ENCODE results near the gene SLC22A5.

SLC22A5 gene

DNA sequence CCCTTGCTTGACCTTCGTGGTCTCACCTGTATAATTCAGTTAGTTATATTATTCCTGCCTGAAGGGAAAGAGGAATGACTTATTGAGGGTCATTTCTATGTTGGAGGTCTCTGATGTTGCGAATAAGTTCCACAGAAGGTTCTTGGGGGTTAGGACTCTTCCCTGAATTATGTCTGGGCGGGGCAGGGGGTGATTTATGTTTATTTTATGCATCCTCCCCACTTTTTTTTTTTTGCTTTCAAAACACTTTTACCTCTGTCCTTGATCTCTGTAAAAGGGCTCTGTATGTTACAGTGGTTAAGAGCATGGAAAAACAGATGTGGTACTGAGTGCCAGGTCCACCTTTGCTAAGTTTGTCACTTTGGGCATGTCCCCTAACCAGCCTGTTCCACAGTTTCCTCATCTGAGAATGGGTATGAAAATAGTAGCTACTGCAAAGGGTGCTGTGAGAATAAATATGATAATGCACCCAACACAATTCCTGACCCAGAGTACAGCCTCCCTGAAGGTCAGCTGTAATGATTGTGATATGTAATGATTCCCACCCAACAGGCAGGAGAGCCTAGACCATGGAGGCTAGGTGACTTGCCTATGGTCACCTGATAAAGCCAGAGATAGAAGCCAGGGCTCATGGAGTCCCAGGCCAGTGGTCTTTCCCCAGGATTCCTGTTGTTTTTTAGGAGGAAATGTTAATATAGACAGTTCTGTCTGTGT, 54.8 kb downstream of the SLC22A5 start:
- H4K91ac ChIP-seq (ENCODE audit: low read depth, low read length, poor library complexity) = no peak overlapping the region
- no peak overlapping the region for H3K14ac ChIP-seq (ENCODE audit: low read length)
- no peaks in the 10 kb centered on the region for H3K79me1 ChIP-seq (ENCODE audit: low read depth, low read length)
- no peak overlapping the region for H3K4me2 ChIP-seq (ENCODE audit: insufficient read depth, low read length, poor library complexity, severe bottlenecking)
- no peak overlapping the region for H2BK5ac ChIP-seq (ENCODE audit: low read length)
- no peak overlapping the region for H3K23ac ChIP-seq (ENCODE audit: low read depth, low read length, poor library complexity)
- H3K36me3 ChIP-seq (replicated peaks in 1 of 2; ENCODE audit: control insufficient read depth in 2 of 2, insufficient read depth in 2 of 2, low read length in 2 of 2) = no peaks in the 10 kb centered on the region
- H3K4me1 ChIP-seq (ENCODE audit: control insufficient read depth in 2 of 2, insufficient read depth in 1 of 2, low read depth in 1 of 2, low read length in 2 of 2) = peaks cover 4 to 7% of the 10 kb centered on the region in 2 donors
- no peak overlapping the region for H2BK12ac ChIP-seq (ENCODE audit: low read length)
- H4K8ac ChIP-seq (ENCODE audit: low read depth, low read length) = no peak overlapping the region
- no peaks in the 10 kb centered on the region for H3K27me3 ChIP-seq (ENCODE audit: control insufficient read depth in 3 of 3, insufficient read depth in 3 of 3, low read depth in 1 of 3, low read length in 3 of 3)
- no peak for DNase-seq (ENCODE audit: low spot score)
- no peak overlapping the region for H2AFZ ChIP-seq (ENCODE audit: low read length)
- no peak overlapping the region for H3K18ac ChIP-seq (ENCODE audit: low read length)
- H3K27ac ChIP-seq (replicated peaks; ENCODE audit: low read length) = no peak overlapping the region
- H3K4ac ChIP-seq (ENCODE audit: low read length) = no peak overlapping the region
- no peaks in the 10 kb centered on the region for H3K9me3 ChIP-seq (replicated peaks in 1 of 2; ENCODE audit: control insufficient read depth in 2 of 2, insufficient read depth in 1 of 2, low read depth in 1 of 2, low read length in 2 of 2)
- no peak overlapping the region for H2BK120ac ChIP-seq (ENCODE audit: low read depth, low read length)
- no peak overlapping the region for H3K9ac ChIP-seq (ENCODE audit: low read depth, low read length, poor library complexity)
- H3K4me3 ChIP-seq (ENCODE audit: low read length in 2 of 2) = no peak overlapping the region
- H2BK15ac ChIP-seq (ENCODE audit: low read length) = no peak overlapping the region
- no peak overlapping the region for H2AK5ac ChIP-seq (ENCODE audit: low read depth, low read length)
- no CpG with 5 or more reads among the region's 3 CpGs for WGBS, 2 donors (ENCODE audit: extremely low coverage in 2 of 2, insufficient read length in 2 of 2, insufficient replicate concordance in 1 of 2)

DNA sequence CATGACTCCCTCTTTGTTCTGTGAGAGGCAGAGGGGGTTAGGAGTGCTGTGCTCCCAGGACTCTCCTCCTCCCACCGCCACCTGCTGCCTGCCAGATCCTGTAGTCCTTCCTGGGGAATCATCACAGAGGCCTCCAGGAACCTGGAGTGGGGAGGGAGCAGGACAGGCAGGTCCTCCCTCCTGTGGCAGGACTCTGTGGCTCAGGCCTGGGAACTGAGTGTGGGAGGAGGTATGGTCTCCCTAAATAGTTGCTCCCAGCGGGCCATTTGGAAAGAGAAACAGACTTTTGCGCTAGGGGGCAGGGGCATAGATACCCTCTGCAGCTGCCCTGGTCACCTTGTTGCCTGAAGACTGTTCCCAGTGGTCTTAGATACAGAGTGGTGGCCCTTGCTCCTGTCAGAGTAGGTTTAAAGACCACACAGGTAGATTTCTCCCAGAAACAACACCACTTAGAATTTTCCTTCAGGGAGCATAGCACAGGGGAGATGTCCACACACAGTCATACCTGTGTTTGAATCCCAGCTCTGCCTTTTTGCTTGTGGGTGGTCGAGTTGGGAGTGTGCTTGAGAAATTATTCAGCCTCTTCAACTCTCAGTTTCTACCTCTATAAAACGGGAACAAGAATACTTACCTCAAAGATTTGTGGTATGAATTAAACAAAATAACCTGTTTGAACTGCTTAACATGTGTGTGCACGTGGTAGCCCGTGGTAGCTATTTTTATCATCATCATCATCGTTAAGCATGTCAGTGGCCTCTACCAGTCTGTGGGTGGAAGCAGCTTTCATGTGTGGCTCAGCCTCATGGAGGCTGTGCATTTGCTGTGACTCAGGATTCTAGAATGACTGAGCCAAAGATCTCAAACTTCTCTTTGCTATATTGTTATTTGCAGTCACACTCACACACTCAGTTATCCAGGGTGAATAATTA, 55.8 kb downstream of the SLC22A5 start:
- WGBS, 2 donors (ENCODE audit: extremely low coverage in 2 of 2, insufficient read length in 2 of 2, insufficient replicate concordance in 1 of 2) = no CpG with 5 or more reads among the region's 8 CpGs
- Histone ChIP-seq H2AK5ac (ENCODE audit: low read depth, low read length) (peak overlapping the region; percentile 3), H3K18ac (ENCODE audit: low read length) (peak overlapping the region; percentile 81), H3K9me3 (replicated peaks in 1 of 2; ENCODE audit: control insufficient read depth in 2 of 2, insufficient read depth in 1 of 2, low read depth in 1 of 2, low read length in 2 of 2) (no peaks in the 10 kb centered on the region), H3K9ac (ENCODE audit: low read depth, low read length, poor library complexity) (no peak overlapping the region), H3K23ac (ENCODE audit: low read depth, low read length, poor library complexity) (peak overlapping the region; percentile 52), H3K4me1 (ENCODE audit: control insufficient read depth in 2 of 2, insufficient read depth in 1 of 2, low read depth in 1 of 2, low read length in 2 of 2) (peaks cover 4 to 5% of the 10 kb centered on the region in 2 donors), H2BK5ac (ENCODE audit: low read length) (no peak overlapping the region), H3K79me1 (ENCODE audit: low read depth, low read length) (no peaks in the 10 kb centered on the region), H4K8ac (ENCODE audit: low read depth, low read length) (no peak overlapping the region), H3K14ac (ENCODE audit: low read length) (no peak overlapping the region), H3K27me3 (ENCODE audit: control insufficient read depth in 3 of 3, insufficient read depth in 3 of 3, low read depth in 1 of 3, low read length in 3 of 3) (no peaks in the 10 kb centered on the region), H2BK120ac (ENCODE audit: low read depth, low read length) (no peak overlapping the region), H3K27ac (replicated peaks; ENCODE audit: low read length) (no peak overlapping the region), H3K36me3 (replicated peaks in 1 of 2; ENCODE audit: control insufficient read depth in 2 of 2, insufficient read depth in 2 of 2, low read length in 2 of 2) (no peaks in the 10 kb centered on the region), H2BK12ac (ENCODE audit: low read length) (no peak overlapping the region), H2BK15ac (ENCODE audit: low read length) (no peak overlapping the region), H3K4me3 (ENCODE audit: low read length in 2 of 2) (no peak overlapping the region), H4K91ac (ENCODE audit: low read depth, low read length, poor library complexity) (no peak overlapping the region), H3K4me2 (ENCODE audit: insufficient read depth, low read length, poor library complexity, severe bottlenecking) (no peak overlapping the region), H2AFZ (ENCODE audit: low read length) (no peak overlapping the region), H3K4ac (ENCODE audit: low read length) (no peak overlapping the region)
- no peak for DNase-seq (ENCODE audit: low spot score)

- peak overlapping the region; percentile 27 for H3K23ac ChIP-seq (ENCODE audit: low read depth, low read length, poor library complexity)
- no peak overlapping the region for H2BK15ac ChIP-seq (ENCODE audit: low read length)
- H2AK5ac ChIP-seq (ENCODE audit: low read depth, low read length) = peak overlapping the region; percentile 22
- no peak overlapping the region for H3K27ac ChIP-seq (replicated peaks; ENCODE audit: low read length)
- no CpG with 5 or more reads among the region's 7 CpGs for WGBS, 2 donors (ENCODE audit: extremely low coverage in 2 of 2, insufficient read length in 2 of 2, insufficient replicate concordance in 1 of 2)
- H3K4me3 ChIP-seq (ENCODE audit: low read length in 2 of 2) = no peak overlapping the region
- no peak overlapping the region for H4K91ac ChIP-seq (ENCODE audit: low read depth, low read length, poor library complexity)
- H3K4me2 ChIP-seq (ENCODE audit: insufficient read depth, low read length, poor library complexity, severe bottlenecking) = no peak overlapping the region
- H3K9me3 ChIP-seq (replicated peaks in 1 of 2; ENCODE audit: control insufficient read depth in 2 of 2, insufficient read depth in 1 of 2, low read depth in 1 of 2, low read length in 2 of 2) = no peaks in the 10 kb centered on the region
- DNase-seq (ENCODE audit: low spot score) = no peak
- H3K4ac ChIP-seq (ENCODE audit: low read length) = no peak overlapping the region
- H3K18ac ChIP-seq (ENCODE audit: low read length) = peak overlapping the region; percentile 61
- no peak overlapping the region for H2BK5ac ChIP-seq (ENCODE audit: low read length)
- no peak overlapping the region for H2BK120ac ChIP-seq (ENCODE audit: low read depth, low read length)
- no peaks in the 10 kb centered on the region for H3K27me3 ChIP-seq (ENCODE audit: control insufficient read depth in 3 of 3, insufficient read depth in 3 of 3, low read depth in 1 of 3, low read length in 3 of 3)
- H3K4me1 ChIP-seq (ENCODE audit: control insufficient read depth in 2 of 2, insufficient read depth in 1 of 2, low read depth in 1 of 2, low read length in 2 of 2) = peaks cover 0 to 5% of the 10 kb centered on the region in 2 donors
- H3K36me3 ChIP-seq (replicated peaks in 1 of 2; ENCODE audit: control insufficient read depth in 2 of 2, insufficient read depth in 2 of 2, low read length in 2 of 2) = no peaks in the 10 kb centered on the region
- no peak overlapping the region for H3K9ac ChIP-seq (ENCODE audit: low read depth, low read length, poor library complexity)
- no peaks in the 10 kb centered on the region for H3K79me1 ChIP-seq (ENCODE audit: low read depth, low read length)
- H3K14ac ChIP-seq (ENCODE audit: low read length) = no peak overlapping the region
- H4K8ac ChIP-seq (ENCODE audit: low read depth, low read length) = no peak overlapping the region
- no peak overlapping the region for H2BK12ac ChIP-seq (ENCODE audit: low read length)
- no peak overlapping the region for H2AFZ ChIP-seq (ENCODE audit: low read length)
These were observed 56.5 kb downstream of the SLC22A5 start for GRCh38 chr5:132425975-132426524.
